Measurements from ENCODE around the gene CFAP54.

DNA sequence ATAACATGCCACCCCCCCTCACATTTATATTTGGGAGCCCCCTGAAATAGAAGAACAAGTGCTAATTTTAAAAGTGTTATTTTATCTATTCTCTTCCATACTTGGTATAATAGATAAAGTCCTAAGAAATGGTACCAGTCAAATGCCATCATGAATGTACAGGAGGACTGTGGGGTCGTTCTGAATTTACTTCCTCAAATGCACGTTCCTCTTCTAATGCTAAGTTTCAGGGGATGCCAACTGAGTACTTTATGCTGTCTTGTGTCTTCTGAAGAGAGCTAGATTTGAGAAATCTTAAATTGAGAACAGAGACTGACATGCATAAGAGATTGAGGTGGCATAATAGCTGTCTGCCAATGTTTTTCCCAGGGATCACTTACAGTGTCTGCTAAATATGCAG lies 59.0 kb downstream of the CFAP54 start:
- TF ChIP-seq, protein P1, sequence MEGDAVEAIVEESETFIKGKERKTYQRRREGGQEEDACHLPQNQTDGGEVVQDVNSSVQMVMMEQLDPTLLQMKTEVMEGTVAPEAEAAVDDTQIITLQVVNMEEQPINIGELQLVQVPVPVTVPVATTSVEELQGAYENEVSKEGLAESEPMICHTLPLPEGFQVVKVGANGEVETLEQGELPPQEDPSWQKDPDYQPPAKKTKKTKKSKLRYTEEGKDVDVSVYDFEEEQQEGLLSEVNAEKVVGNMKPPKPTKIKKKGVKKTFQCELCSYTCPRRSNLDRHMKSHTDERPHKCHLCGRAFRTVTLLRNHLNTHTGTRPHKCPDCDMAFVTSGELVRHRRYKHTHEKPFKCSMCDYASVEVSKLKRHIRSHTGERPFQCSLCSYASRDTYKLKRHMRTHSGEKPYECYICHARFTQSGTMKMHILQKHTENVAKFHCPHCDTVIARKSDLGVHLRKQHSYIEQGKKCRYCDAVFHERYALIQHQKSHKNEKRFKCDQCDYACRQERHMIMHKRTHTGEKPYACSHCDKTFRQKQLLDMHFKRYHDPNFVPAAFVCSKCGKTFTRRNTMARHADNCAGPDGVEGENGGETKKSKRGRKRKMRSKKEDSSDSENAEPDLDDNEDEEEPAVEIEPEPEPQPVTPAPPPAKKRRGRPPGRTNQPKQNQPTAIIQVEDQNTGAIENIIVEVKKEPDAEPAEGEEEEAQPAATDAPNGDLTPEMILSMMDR (IDR thresholded peaks at IDR 0.05; ENCODE audit: poor library complexity, severe bottlenecking), result no peak
- TF ChIP-seq MXI1 (conservative IDR thresholded peaks at IDR 0.05; ENCODE audit: poor library complexity, severe bottlenecking), result no peak
- no peak for TF ChIP-seq POLR2AphosphoS5 (IDR thresholded peaks at IDR 0.05)
- TF ChIP-seq EZH2 (IDR thresholded peaks at IDR 0.05; ENCODE audit: borderline replicate concordance, insufficient read depth, low read length, poor library complexity, severe bottlenecking), result no peak
- TF ChIP-seq EP300 (conservative IDR thresholded peaks at IDR 0.05; ENCODE audit: poor library complexity, severe bottlenecking), result no peak
- TF ChIP-seq RAD21 (conservative IDR thresholded peaks at IDR 0.05), result no peak
- TF ChIP-seq SMC3 (conservative IDR thresholded peaks at IDR 0.05; ENCODE audit: poor library complexity), result no peak
- no peak for TF ChIP-seq TAF1 (IDR thresholded peaks at IDR 0.05; ENCODE audit: low read depth)
- TF ChIP-seq, protein P2, sequence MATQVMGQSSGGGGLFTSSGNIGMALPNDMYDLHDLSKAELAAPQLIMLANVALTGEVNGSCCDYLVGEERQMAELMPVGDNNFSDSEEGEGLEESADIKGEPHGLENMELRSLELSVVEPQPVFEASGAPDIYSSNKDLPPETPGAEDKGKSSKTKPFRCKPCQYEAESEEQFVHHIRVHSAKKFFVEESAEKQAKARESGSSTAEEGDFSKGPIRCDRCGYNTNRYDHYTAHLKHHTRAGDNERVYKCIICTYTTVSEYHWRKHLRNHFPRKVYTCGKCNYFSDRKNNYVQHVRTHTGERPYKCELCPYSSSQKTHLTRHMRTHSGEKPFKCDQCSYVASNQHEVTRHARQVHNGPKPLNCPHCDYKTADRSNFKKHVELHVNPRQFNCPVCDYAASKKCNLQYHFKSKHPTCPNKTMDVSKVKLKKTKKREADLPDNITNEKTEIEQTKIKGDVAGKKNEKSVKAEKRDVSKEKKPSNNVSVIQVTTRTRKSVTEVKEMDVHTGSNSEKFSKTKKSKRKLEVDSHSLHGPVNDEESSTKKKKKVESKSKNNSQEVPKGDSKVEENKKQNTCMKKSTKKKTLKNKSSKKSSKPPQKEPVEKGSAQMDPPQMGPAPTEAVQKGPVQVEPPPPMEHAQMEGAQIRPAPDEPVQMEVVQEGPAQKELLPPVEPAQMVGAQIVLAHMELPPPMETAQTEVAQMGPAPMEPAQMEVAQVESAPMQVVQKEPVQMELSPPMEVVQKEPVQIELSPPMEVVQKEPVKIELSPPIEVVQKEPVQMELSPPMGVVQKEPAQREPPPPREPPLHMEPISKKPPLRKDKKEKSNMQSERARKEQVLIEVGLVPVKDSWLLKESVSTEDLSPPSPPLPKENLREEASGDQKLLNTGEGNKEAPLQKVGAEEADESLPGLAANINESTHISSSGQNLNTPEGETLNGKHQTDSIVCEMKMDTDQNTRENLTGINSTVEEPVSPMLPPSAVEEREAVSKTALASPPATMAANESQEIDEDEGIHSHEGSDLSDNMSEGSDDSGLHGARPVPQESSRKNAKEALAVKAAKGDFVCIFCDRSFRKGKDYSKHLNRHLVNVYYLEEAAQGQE (IDR thresholded peaks at IDR 0.05; ENCODE audit: borderline replicate concordance), result no peak

All from neural cell (in vitro differentiated cells).